A673 (cell line): Measurements from ENCODE around the gene COLQ. TPM values are rescaled to one million over a fixed set of nuclear protein-coding genes. Genes with fewer than 3 reads are reported as not detected.

Experiments
- BruUV-seq: library from RNA; stranded (reverse); fragments of 400-500 nt; replicated peaks from 2 replicates; lab custom pipeline; 2021; lab: Mats Ljungman, UMichigan
- CTCF ChIA-PET: fragments of 300-600 bp; sonication (Branson Sonifier 250); formaldehyde crosslinking; loops from one replicate; lab custom pipeline; 2022; ENCODE audit warnings: antibody characterized with exemption; lab: Charles Lee
- POLR2A ChIA-PET: fragments of 300-600 bp; sonication (Branson Sonifier 250); formaldehyde crosslinking; loops from one replicate; lab custom pipeline; 2022; ENCODE audit warnings: antibody characterized with exemption; ENCODE audit not compliant: low non-redundant PET; lab: Charles Lee
- DNase-seq: peaks from one replicate; pipeline ENCODE4 v3.0.0-alpha.2; 2015; ENCODE audit warnings: low spot score
- H3K27ac ChIP-seq: fragments of 200-600 bp; sonication (generic); 2 replicates; pipeline ENCODE4 v1.5.1; 2016; ENCODE audit warnings: mixed run types, low read depth, mild to moderate bottlenecking, mixed read lengths, antibody characterized with exemption, low read length; ENCODE audit not compliant: poor library complexity, severe bottlenecking
- H3K27me3 ChIP-seq: fragments of 200-600 bp; sonication (generic); replicated peaks from 2 replicates; pipeline ENCODE4 v1.6.1; 2017; ENCODE audit warnings: mixed run types, low read depth, mild to moderate bottlenecking, mixed read lengths, antibody characterized with exemption, low read length; ENCODE audit not compliant: insufficient read depth, poor library complexity
- H3K36me3 ChIP-seq: fragments of 200-600 bp; sonication (generic); 2 replicates; pipeline ENCODE4 v1.6.1; 2016; ENCODE audit warnings: mixed run types, mild to moderate bottlenecking, mixed read lengths, antibody characterized with exemption, low read length; ENCODE audit not compliant: insufficient read depth, poor library complexity, severe bottlenecking
- H3K4me1 ChIP-seq: fragments of 200-600 bp; sonication (generic); 2 replicates; pipeline ENCODE4 v1.6.1; 2017; ENCODE audit warnings: mixed run types, mild to moderate bottlenecking, mixed read lengths, antibody characterized with exemption, low read length; ENCODE audit not compliant: insufficient read depth, poor library complexity, severe bottlenecking
- H3K4me3 ChIP-seq: fragments of 200-600 bp; sonication (generic); 2 replicates; pipeline ENCODE4 v1.5.1; 2016; ENCODE audit warnings: low read depth, mixed run types, mild to moderate bottlenecking, mixed read lengths, low read length; ENCODE audit not compliant: poor library complexity, severe bottlenecking
- H3K9me3 ChIP-seq: fragments of 200-600 bp; sonication (generic); 2 replicates; pipeline ENCODE4 v1.6.1; 2016; ENCODE audit warnings: mixed run types, low read depth, mild to moderate bottlenecking, mixed read lengths, antibody characterized with exemption, low read length; ENCODE audit not compliant: poor library complexity, severe bottlenecking
- EZH2 ChIP-seq: fragments of 200-600 bp; sonication (generic); IDR thresholded peaks from 2 replicates; pipeline ENCODE4 v1.6.1; 2017; ENCODE audit warnings: borderline replicate concordance, low read depth, mild to moderate bottlenecking, mixed read lengths, antibody characterized with exemption, low read length; ENCODE audit not compliant: poor library complexity, severe bottlenecking
- intact Hi-C: fragments of 100-400 bp; cut with micrococcal nuclease; formaldehyde crosslinking; loops from one replicate; pipeline ENCODE4 v1.10.0; 2022; ENCODE audit not compliant: unreplicated experiment
- total RNA-seq: library from RNA; stranded (reverse); gene quantifications from 2 replicates; pipeline ENCODE4 v1.2.3, GENCODE V29; 2021
- TF ChIP-seq, protein P1 (sequence below): fragments of 300-800, 200-600 bp; sonication (generic); conservative IDR thresholded peaks from 2 replicates; pipeline ENCODE4 v1.5.1; 2017; ENCODE audit warnings: low read depth, mild to moderate bottlenecking, antibody characterized with exemption, low read length, moderate library complexity, mixed read lengths

The COLQ gene
- total RNA-seq, 1 experiment from 2014 or later: 0.21 TPM

GRCh38 chr3:15431256-15431837, 90.2 kb downstream of the COLQ start:
- CTCF ChIA-PET: no interaction called here
- intact Hi-C loops: no loop called here
- peaks cover 49% of the 10 kb centered on the region for H3K36me3 ChIP-seq

GRCh38 chr3:15430624-15431023, 90.9 kb downstream of the COLQ start:
- intact Hi-C loops: no loop called here
- no peak for TF ChIP-seq EZH2
- TF ChIP-seq, protein P1, sequence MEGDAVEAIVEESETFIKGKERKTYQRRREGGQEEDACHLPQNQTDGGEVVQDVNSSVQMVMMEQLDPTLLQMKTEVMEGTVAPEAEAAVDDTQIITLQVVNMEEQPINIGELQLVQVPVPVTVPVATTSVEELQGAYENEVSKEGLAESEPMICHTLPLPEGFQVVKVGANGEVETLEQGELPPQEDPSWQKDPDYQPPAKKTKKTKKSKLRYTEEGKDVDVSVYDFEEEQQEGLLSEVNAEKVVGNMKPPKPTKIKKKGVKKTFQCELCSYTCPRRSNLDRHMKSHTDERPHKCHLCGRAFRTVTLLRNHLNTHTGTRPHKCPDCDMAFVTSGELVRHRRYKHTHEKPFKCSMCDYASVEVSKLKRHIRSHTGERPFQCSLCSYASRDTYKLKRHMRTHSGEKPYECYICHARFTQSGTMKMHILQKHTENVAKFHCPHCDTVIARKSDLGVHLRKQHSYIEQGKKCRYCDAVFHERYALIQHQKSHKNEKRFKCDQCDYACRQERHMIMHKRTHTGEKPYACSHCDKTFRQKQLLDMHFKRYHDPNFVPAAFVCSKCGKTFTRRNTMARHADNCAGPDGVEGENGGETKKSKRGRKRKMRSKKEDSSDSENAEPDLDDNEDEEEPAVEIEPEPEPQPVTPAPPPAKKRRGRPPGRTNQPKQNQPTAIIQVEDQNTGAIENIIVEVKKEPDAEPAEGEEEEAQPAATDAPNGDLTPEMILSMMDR: no peak
- Histone ChIP-seq H3K36me3 (peaks cover 42% of the 10 kb centered on the region), H3K4me1 (peaks cover 10% of the 10 kb centered on the region), H3K4me3 (no peak overlapping the region), H3K27ac (no peak overlapping the region), H3K9me3 (no peaks in the 10 kb centered on the region), H3K27me3 (no peaks in the 10 kb centered on the region)
- no TSS peak for BruUV-seq
- CTCF ChIA-PET: no interaction called here
- DNase-seq: no peak
- POLR2A ChIA-PET: no interaction called here

More at GRCh38 chr3:15431256-15431837, 90.2 kb downstream of the COLQ start:
- POLR2A ChIA-PET: no interaction called here
- BruUV-seq: no TSS peak
- Histone ChIP-seq H3K4me1 (peaks cover 10% of the 10 kb centered on the region), H3K27ac (no peak overlapping the region), H3K27me3 (no peaks in the 10 kb centered on the region), H3K4me3 (no peak overlapping the region), H3K9me3 (no peaks in the 10 kb centered on the region)
- TF ChIP-seq, protein P1: no peak
- TF ChIP-seq EZH2: no peak
- no peak for DNase-seq

- Histone ChIP-seq H3K4me3 (peak overlapping the region; percentile 79), H3K9me3 (no peaks in the 10 kb centered on the region), H3K4me1 (peaks cover 10% of the 10 kb centered on the region), H3K27me3 (no peaks in the 10 kb centered on the region), H3K36me3 (peaks cover 36% of the 10 kb centered on the region), H3K27ac (no peak overlapping the region)
- BruUV-seq: no TSS peak
- intact Hi-C loops: no loop called here
- CTCF ChIA-PET: no interaction called here
- no peak for TF ChIP-seq EZH2
- TF ChIP-seq, protein P1: no peak
- POLR2A ChIA-PET: no interaction called here
- no peak for DNase-seq
Measured at GRCh38 chr3:15429080-15429479, 92.4 kb downstream of the COLQ start.
